ENCODE results near the gene PLXNB2. TPM values are rescaled to one million over a fixed set of nuclear protein-coding genes. Genes with fewer than 3 reads are reported as not detected.

PLXNB2 gene
- total RNA-seq, 1 donor from 2014 or later, result 346 TPM

DNA sequence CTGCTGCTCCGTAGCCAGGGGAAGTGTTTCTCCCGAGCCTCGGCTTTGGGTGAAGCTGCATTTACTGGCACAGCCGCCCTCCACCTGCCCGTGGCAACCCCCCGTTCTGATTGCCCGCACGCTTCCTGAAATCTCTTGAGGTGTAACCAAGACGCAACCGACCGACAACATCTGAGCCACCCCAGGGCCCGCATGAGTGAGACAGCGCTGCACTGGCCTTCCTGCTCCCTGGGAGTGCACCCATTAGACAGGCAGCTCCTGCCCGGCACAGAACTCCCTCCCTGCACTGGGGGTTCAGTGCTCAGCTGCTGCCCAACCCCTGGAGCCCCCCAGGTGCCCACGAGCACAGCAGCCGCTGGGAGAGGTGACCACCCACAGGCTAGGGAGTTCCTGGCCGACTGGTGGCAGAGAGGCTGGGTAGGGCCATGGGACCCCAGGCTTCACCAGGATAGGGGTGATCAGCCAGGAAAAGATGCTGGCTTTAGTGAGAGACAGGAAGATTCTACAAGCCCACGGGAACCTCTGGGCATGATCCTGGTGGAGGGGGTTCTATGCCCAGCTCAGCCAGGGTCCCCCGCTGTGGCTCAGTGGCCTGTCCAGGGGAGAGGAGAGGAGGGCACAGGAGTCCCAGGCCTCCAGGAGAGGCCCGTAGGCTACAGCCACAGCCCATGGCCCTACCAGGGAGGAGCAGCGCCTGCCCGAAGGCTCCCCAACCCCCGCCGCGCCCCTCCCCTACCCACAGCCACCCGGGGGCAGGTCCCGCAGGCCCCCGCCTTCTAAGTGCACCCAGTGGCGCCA lies 14.6 kb downstream of the PLXNB2 start:
- H3K4me3 Mint-ChIP-seq (ENCODE audit: unreplicated experiment), result peak overlapping the region; percentile 64
- H3K27me3 Mint-ChIP-seq (ENCODE audit: low read depth), result no peaks in the 10 kb centered on the region
- peaks cover 51% of the 10 kb centered on the region for H3K4me1 Mint-ChIP-seq (ENCODE audit: low read depth)
- H3K36me3 Mint-ChIP-seq (ENCODE audit: low read depth), result peaks cover 2% of the 10 kb centered on the region
- peak overlapping the region; percentile 87 for H3K27ac Mint-ChIP-seq (ENCODE audit: unreplicated experiment)
- no peaks in the 10 kb centered on the region for H3K9me3 Mint-ChIP-seq (ENCODE audit: low read depth)
- TF ChIP-seq CTCF (IDR thresholded peaks at IDR 0.05), result no peak
- DNase-seq (ENCODE audit: low spot score), result no peak

- H3K9me3 Mint-ChIP-seq (ENCODE audit: low read depth), result no peaks in the 10 kb centered on the region
- no peak overlapping the region for H3K27ac Mint-ChIP-seq (ENCODE audit: unreplicated experiment)
- H3K36me3 Mint-ChIP-seq (ENCODE audit: low read depth), result peaks cover 4% of the 10 kb centered on the region
Observed at GRCh38 chr22:50289942-50290630, 17.4 kb downstream of the PLXNB2 start.

DNA sequence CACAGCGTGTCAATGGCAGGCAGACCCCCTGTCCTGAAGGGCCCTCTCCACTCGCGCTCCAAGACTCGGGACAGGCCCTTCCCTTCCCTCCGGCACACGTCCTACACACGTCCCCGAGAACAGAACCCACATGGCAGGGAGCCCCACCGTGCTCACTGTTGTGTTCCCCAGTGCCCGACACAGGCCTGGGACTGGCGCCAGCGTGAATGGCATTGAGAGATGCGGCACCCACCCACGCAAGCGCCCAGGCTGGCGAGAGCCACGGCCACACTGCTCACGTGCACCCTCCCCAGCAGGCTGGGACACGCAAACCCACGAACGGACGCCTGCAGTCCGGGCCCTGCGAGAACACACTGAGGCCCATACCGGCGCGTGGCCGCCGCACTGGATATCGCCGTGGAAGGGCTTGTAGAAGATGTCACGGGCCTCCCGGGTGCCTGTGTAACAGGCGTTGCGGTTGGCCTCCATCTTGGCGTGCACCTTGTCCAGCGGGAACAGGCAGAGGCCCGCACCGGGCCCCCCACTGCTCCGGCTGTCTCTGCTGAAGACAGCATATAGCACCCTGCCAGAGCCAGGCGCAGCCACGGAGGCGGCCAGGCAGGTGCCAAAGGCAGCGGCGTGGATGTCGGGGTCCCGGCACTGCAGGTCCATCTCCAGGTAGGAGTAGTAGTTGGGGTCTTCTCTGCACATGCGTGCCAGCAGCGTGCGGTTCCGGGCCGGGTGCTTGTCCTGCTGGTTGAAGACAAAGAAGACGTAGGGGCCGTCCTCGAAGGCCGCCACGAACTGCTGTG lies 18.1 kb downstream of the PLXNB2 start:
- H3K4me3 Mint-ChIP-seq (ENCODE audit: unreplicated experiment), result no peak overlapping the region
- H3K27me3 Mint-ChIP-seq (ENCODE audit: low read depth), result no peaks in the 10 kb centered on the region
- peaks cover 7% of the 10 kb centered on the region for H3K36me3 Mint-ChIP-seq (ENCODE audit: low read depth)
- no peak for DNase-seq (ENCODE audit: low spot score)
- no peak overlapping the region for H3K27ac Mint-ChIP-seq (ENCODE audit: unreplicated experiment)
- no peak for TF ChIP-seq CTCF (IDR thresholded peaks at IDR 0.05)
- no peaks in the 10 kb centered on the region for H3K9me3 Mint-ChIP-seq (ENCODE audit: low read depth)
- H3K4me1 Mint-ChIP-seq (ENCODE audit: low read depth), result peaks cover 21% of the 10 kb centered on the region

More at GRCh38 chr22:50289942-50290630, 17.4 kb downstream of the PLXNB2 start:
- no peak for TF ChIP-seq CTCF (IDR thresholded peaks at IDR 0.05)
- H3K27me3 Mint-ChIP-seq (ENCODE audit: low read depth), result no peaks in the 10 kb centered on the region
- H3K4me3 Mint-ChIP-seq (ENCODE audit: unreplicated experiment), result no peak overlapping the region
- DNase-seq (ENCODE audit: low spot score), result no peak
- H3K4me1 Mint-ChIP-seq (ENCODE audit: low read depth), result peaks cover 28% of the 10 kb centered on the region

DNA sequence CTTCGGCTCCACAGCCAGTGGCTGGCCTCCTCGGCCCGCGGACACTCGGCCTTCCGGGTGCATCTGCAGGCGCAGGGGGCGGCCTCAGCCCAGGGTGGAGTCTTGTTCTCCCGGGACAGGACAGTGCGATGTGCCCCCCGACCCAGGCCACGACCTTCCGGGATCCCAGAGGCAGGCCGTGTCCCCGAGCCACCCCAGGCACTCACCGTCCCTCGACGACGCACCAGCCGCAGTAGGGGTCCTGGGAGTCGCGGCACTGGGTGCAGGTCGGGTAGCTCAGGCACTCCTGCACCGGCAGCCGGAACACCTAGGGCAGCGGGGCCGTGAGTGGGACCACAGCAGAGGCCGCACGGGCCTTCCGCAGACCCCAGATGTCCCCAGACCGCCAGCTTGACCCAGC lies 19.7 kb downstream of the PLXNB2 start:
- Mint-ChIP-seq H3K4me1 (ENCODE audit: low read depth) (peaks cover 13% of the 10 kb centered on the region), H3K36me3 (ENCODE audit: low read depth) (peaks cover 8% of the 10 kb centered on the region), H3K9me3 (ENCODE audit: low read depth) (no peaks in the 10 kb centered on the region), H3K4me3 (ENCODE audit: unreplicated experiment) (no peak overlapping the region), H3K27ac (ENCODE audit: unreplicated experiment) (no peak overlapping the region), H3K27me3 (ENCODE audit: low read depth) (no peaks in the 10 kb centered on the region)
- no peak for TF ChIP-seq CTCF (IDR thresholded peaks at IDR 0.05)
- DNase-seq (ENCODE audit: low spot score), result no peak

Measured in chondrocyte (in vitro differentiated cells).